Measurements from ENCODE around the gene OTX1. TPM values are rescaled to one million over a fixed set of nuclear protein-coding genes. Genes with fewer than 3 reads are reported as not detected.

Gene OTX1
- total and polyA plus RNA-seq, 2 donors: 0.09 TPM; not detected in 1

GRCh38 chr2:63041592-63041991 is 9.0 kb upstream of the OTX1 start:
- no peaks in the 10 kb centered on the region for H3K36me3 ChIP-seq (ENCODE audit: control insufficient read depth in 2 of 2, insufficient read depth in 2 of 2, low read length in 1 of 2)
- 100% methylated on average over 1 of the region's 1 CpG for WGBS
- no peaks in the 10 kb centered on the region for H3K4me1 ChIP-seq (ENCODE audit: control insufficient read depth in 2 of 2, insufficient read depth in 2 of 2, low read length in 2 of 2)
- H3K4me3 ChIP-seq (ENCODE audit: low read length in 2 of 2): no peak overlapping the region
- no peak overlapping the region for H3K27ac ChIP-seq (ENCODE audit: low read depth in 1 of 2, low read length in 1 of 2)
- no peaks in the 10 kb centered on the region for H3K9me3 ChIP-seq (ENCODE audit: control insufficient read depth in 2 of 2, insufficient read depth in 1 of 2, low read length in 1 of 2)
- H3K27me3 ChIP-seq (ENCODE audit: control insufficient read depth in 2 of 2, insufficient read depth in 1 of 2, low read length in 1 of 2): peaks cover 15 to 20% of the 10 kb centered on the region in 2 donors
- DNase-seq (ENCODE audit: low read depth in 6 of 9, low spot score in 9 of 9): no peak

GRCh38 chr2:63044362-63045327 is 6.0 kb upstream of the OTX1 start:
- DNase-seq (ENCODE audit: low read depth in 6 of 9, low spot score in 9 of 9): no peak
- Histone ChIP-seq H3K9me3 (ENCODE audit: control insufficient read depth in 2 of 2, insufficient read depth in 1 of 2, low read length in 1 of 2) (peaks cover 2 to 21% of the 10 kb centered on the region in 2 donors), H3K4me3 (ENCODE audit: low read length in 2 of 2) (no peak overlapping the region), H3K4me1 (ENCODE audit: control insufficient read depth in 2 of 2, insufficient read depth in 2 of 2, low read length in 2 of 2) (peaks cover 10 to 26% of the 10 kb centered on the region in 2 donors), H3K36me3 (ENCODE audit: control insufficient read depth in 2 of 2, insufficient read depth in 2 of 2, low read length in 1 of 2) (no peaks in the 10 kb centered on the region), H3K27ac (ENCODE audit: low read depth in 1 of 2, low read length in 1 of 2) (no peak overlapping the region), H3K27me3 (ENCODE audit: control insufficient read depth in 2 of 2, insufficient read depth in 1 of 2, low read length in 1 of 2) (peaks cover 44 to 51% of the 10 kb centered on the region in 2 donors)
- 97% methylated on average over 36 of the region's 36 CpGs for WGBS

DNA sequence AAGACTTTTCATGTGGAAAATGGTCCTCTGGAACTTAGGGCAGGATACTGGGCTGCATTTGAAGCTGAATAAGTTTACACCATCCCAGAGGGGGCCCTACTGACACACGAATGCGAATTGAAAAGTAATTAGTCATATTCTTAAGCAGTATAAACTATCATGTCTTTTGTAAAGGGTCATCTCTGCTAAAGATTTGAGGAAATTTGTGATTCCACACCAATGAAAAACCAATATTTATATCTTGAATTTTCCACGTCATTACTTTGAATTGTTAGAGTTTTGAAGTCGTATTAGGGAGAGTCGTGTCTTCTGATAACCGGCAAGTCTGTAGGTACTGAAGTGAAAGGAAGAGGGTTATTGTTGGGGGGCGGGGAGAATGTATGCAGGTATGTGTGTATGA is 4.1 kb upstream of the OTX1 start:
- WGBS: 98% methylated on average over 7 of the region's 7 CpGs
- H3K4me1 ChIP-seq (ENCODE audit: control insufficient read depth in 2 of 2, insufficient read depth in 2 of 2, low read length in 2 of 2): peaks cover 22 to 39% of the 10 kb centered on the region in 2 donors
- no peak for DNase-seq (ENCODE audit: low read depth in 6 of 9, low spot score in 9 of 9)
- H3K9me3 ChIP-seq (ENCODE audit: control insufficient read depth in 2 of 2, insufficient read depth in 1 of 2, low read length in 1 of 2): peaks cover 2 to 21% of the 10 kb centered on the region in 2 donors
- peaks cover 62 to 70% of the 10 kb centered on the region in 2 donors for H3K27me3 ChIP-seq (ENCODE audit: control insufficient read depth in 2 of 2, insufficient read depth in 1 of 2, low read length in 1 of 2)
- no peak overlapping the region for H3K27ac ChIP-seq (ENCODE audit: low read depth in 1 of 2, low read length in 1 of 2)
- H3K36me3 ChIP-seq (ENCODE audit: control insufficient read depth in 2 of 2, insufficient read depth in 2 of 2, low read length in 1 of 2): no peaks in the 10 kb centered on the region
- no peak overlapping the region for H3K4me3 ChIP-seq (ENCODE audit: low read length in 2 of 2)

DNA sequence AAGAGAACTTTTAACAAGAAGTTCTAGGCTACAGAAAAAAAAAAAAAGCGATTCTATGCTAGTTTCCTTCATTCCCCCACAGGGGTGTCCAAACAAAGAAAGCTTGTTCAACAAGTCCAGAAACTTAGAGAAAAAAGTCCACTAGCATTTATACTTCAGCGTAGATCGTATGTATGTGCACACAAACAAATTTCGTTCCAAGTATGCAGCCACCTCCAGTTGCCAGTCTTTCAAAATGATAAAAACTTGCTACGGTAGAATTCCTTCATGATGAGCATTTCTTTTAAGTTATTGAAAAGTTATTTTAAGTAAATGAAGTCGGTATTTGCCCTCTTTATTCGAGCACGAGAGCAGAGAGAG is 3.7 kb upstream of the OTX1 start:
- Histone ChIP-seq H3K27me3 (ENCODE audit: control insufficient read depth in 2 of 2, insufficient read depth in 1 of 2, low read length in 1 of 2) (peaks cover 66 to 74% of the 10 kb centered on the region in 2 donors), H3K4me1 (ENCODE audit: control insufficient read depth in 2 of 2, insufficient read depth in 2 of 2, low read length in 2 of 2) (peaks cover 22 to 43% of the 10 kb centered on the region in 2 donors), H3K36me3 (ENCODE audit: control insufficient read depth in 2 of 2, insufficient read depth in 2 of 2, low read length in 1 of 2) (no peaks in the 10 kb centered on the region), H3K4me3 (ENCODE audit: low read length in 2 of 2) (no peak overlapping the region), H3K9me3 (ENCODE audit: control insufficient read depth in 2 of 2, insufficient read depth in 1 of 2, low read length in 1 of 2) (peaks cover 2 to 23% of the 10 kb centered on the region in 2 donors), H3K27ac (ENCODE audit: low read depth in 1 of 2, low read length in 1 of 2) (no peak overlapping the region)
- WGBS: 39% methylated on average over 8 of the region's 8 CpGs
- DNase-seq (ENCODE audit: low read depth in 6 of 9, low spot score in 9 of 9): peak in 1 of 9 donors; percentile 28

- H3K4me1 ChIP-seq (ENCODE audit: control insufficient read depth in 2 of 2, insufficient read depth in 2 of 2, low read length in 2 of 2): peaks cover 22 to 49% of the 10 kb centered on the region in 2 donors
- no peak overlapping the region for H3K27ac ChIP-seq (ENCODE audit: low read depth in 1 of 2, low read length in 1 of 2)
- H3K9me3 ChIP-seq (ENCODE audit: control insufficient read depth in 2 of 2, insufficient read depth in 1 of 2, low read length in 1 of 2): peaks cover 2 to 30% of the 10 kb centered on the region in 2 donors
- peaks cover 72 to 80% of the 10 kb centered on the region in 2 donors for H3K27me3 ChIP-seq (ENCODE audit: control insufficient read depth in 2 of 2, insufficient read depth in 1 of 2, low read length in 1 of 2)
- peak in 2 of 9 donors; percentile 22 to 35 for DNase-seq (ENCODE audit: low read depth in 6 of 9, low spot score in 9 of 9)
- 5% methylated on average over 71 of the region's 71 CpGs for WGBS
- peak overlapping the region in 1 of 2 donors; percentile 14 for H3K4me3 ChIP-seq (ENCODE audit: low read length in 2 of 2)
- H3K36me3 ChIP-seq (ENCODE audit: control insufficient read depth in 2 of 2, insufficient read depth in 2 of 2, low read length in 1 of 2): no peaks in the 10 kb centered on the region
Measured at GRCh38 chr2:63047321-63048279, 3.0 kb upstream of the OTX1 start.

- WGBS: 5% methylated on average over 61 of the region's 61 CpGs
- no peaks in the 10 kb centered on the region for H3K36me3 ChIP-seq (ENCODE audit: control insufficient read depth in 2 of 2, insufficient read depth in 2 of 2, low read length in 1 of 2)
- no peak overlapping the region for H3K4me3 ChIP-seq (ENCODE audit: low read length in 2 of 2)
- peaks cover 2 to 40% of the 10 kb centered on the region in 2 donors for H3K9me3 ChIP-seq (ENCODE audit: control insufficient read depth in 2 of 2, insufficient read depth in 1 of 2, low read length in 1 of 2)
- peaks cover 82 to 90% of the 10 kb centered on the region in 2 donors for H3K27me3 ChIP-seq (ENCODE audit: control insufficient read depth in 2 of 2, insufficient read depth in 1 of 2, low read length in 1 of 2)
- no peak overlapping the region for H3K27ac ChIP-seq (ENCODE audit: low read depth in 1 of 2, low read length in 1 of 2)
- peak in 2 of 9 donors; percentile 22 to 54 for DNase-seq (ENCODE audit: low read depth in 6 of 9, low spot score in 9 of 9)
- H3K4me1 ChIP-seq (ENCODE audit: control insufficient read depth in 2 of 2, insufficient read depth in 2 of 2, low read length in 2 of 2): peaks cover 25 to 58% of the 10 kb centered on the region in 2 donors
Measured at GRCh38 chr2:63048367-63049171, 2.1 kb upstream of the OTX1 start.

GRCh38 chr2:63049211-63049969 is 1.2 kb upstream of the OTX1 start:
- Histone ChIP-seq H3K27ac (ENCODE audit: low read depth in 1 of 2, low read length in 1 of 2) (no peak overlapping the region), H3K4me3 (ENCODE audit: low read length in 2 of 2) (peak overlapping the region; percentile 8 to 74), H3K9me3 (ENCODE audit: control insufficient read depth in 2 of 2, insufficient read depth in 1 of 2, low read length in 1 of 2) (peaks cover 3 to 48% of the 10 kb centered on the region in 2 donors), H3K36me3 (ENCODE audit: control insufficient read depth in 2 of 2, insufficient read depth in 2 of 2, low read length in 1 of 2) (no peaks in the 10 kb centered on the region), H3K4me1 (ENCODE audit: control insufficient read depth in 2 of 2, insufficient read depth in 2 of 2, low read length in 2 of 2) (peaks cover 33 to 67% of the 10 kb centered on the region in 2 donors), H3K27me3 (ENCODE audit: control insufficient read depth in 2 of 2, insufficient read depth in 1 of 2, low read length in 1 of 2) (peaks cover 88 to 97% of the 10 kb centered on the region in 2 donors)
- peak in 2 of 9 donors; percentile 13 to 49 for DNase-seq (ENCODE audit: low read depth in 6 of 9, low spot score in 9 of 9)
- WGBS: 7% methylated on average over 39 of the region's 39 CpGs

- Histone ChIP-seq H3K4me3 (ENCODE audit: low read length in 2 of 2) (peak overlapping the region; percentile 8 to 74), H3K4me1 (ENCODE audit: control insufficient read depth in 2 of 2, insufficient read depth in 2 of 2, low read length in 2 of 2) (peaks cover 33 to 72% of the 10 kb centered on the region in 2 donors), H3K27ac (ENCODE audit: low read depth in 1 of 2, low read length in 1 of 2) (no peak overlapping the region), H3K36me3 (ENCODE audit: control insufficient read depth in 2 of 2, insufficient read depth in 2 of 2, low read length in 1 of 2) (no peaks in the 10 kb centered on the region), H3K9me3 (ENCODE audit: control insufficient read depth in 2 of 2, insufficient read depth in 1 of 2, low read length in 1 of 2) (peaks cover 3 to 53% of the 10 kb centered on the region in 2 donors), H3K27me3 (ENCODE audit: control insufficient read depth in 2 of 2, insufficient read depth in 1 of 2, low read length in 1 of 2) (peaks cover 94 to 97% of the 10 kb centered on the region in 2 donors)
- under 1% methylated on average over 31 of the region's 31 CpGs for WGBS
- DNase-seq (ENCODE audit: low read depth in 6 of 9, low spot score in 9 of 9): peak in 2 of 9 donors; percentile 41 to 70
Measured at GRCh38 chr2:63049970-63050333, 678 bp upstream of the OTX1 start.

Data from thymus (tissue), 11 donors.